Mucosa of gallbladder (tissue), 1 donor: Measurements from ENCODE around the gene TSSK2. TPM values are rescaled to one million over a fixed set of nuclear protein-coding genes. Genes with fewer than 3 reads are reported as not detected.

Source experiments
- total RNA-seq: library from RNA; stranded (reverse); gene quantifications from one replicate; pipeline ENCODE4 v1.2.1, GENCODE V29; 2021
- donor health status: DM: no; HTN: no; CAD: no.

The TSSK2 gene
- total RNA-seq, 1 donor from 2014 or later: not detected

Other genes with a start within 250 kb of the TSSK2 start
- gene DGCR6, start 225.0 kb upstream of the TSSK2 start, total RNA-seq: 1.5 TPM
- 5.8 TPM for gene PRODH, start 195.0 kb upstream of the TSSK2 start, total RNA-seq
- 104 TPM for gene DGCR2, start 8.9 kb upstream of the TSSK2 start, total RNA-seq
- 17.3 TPM for gene ESS2, start 13.3 kb downstream of the TSSK2 start, total RNA-seq
- gene GSC2, start 19.0 kb downstream of the TSSK2 start, total RNA-seq: not detected
- gene SLC25A1, start 47.4 kb downstream of the TSSK2 start, total RNA-seq: 130 TPM
- gene CLTCL1, start 160.4 kb downstream of the TSSK2 start, total RNA-seq: 3.4 TPM